GM12874 (cell line): ENCODE data around the gene NPAS1.

ENCODE experiments used
- CTCF ChIP-seq: IDR thresholded peaks from 2 replicates; pipeline ENCODE4 v1.5.1; 2011; ENCODE audit warnings: low read depth, mild to moderate bottlenecking, control low read depth, low read length, moderate library complexity; ENCODE audit not compliant: insufficient read depth

Gene NPAS1

GRCh38 chr19:46976845-46977320 is 42.8 kb upstream of the NPAS1 start:
- TF ChIP-seq CTCF = no peak

GRCh38 chr19:46977548-46977947 is 42.1 kb upstream of the NPAS1 start:
- TF ChIP-seq CTCF = no peak

- TF ChIP-seq CTCF = no peak
These were observed 41.3 kb upstream of the NPAS1 start for GRCh38 chr19:46978171-46978869.

- TF ChIP-seq CTCF = no peak
These were observed 40.2 kb upstream of the NPAS1 start for GRCh38 chr19:46979126-46980105.

GRCh38 chr19:46980761-46981160 is 38.9 kb upstream of the NPAS1 start:
- no peak for TF ChIP-seq CTCF

- no peak for TF ChIP-seq CTCF
These were observed 38.2 kb upstream of the NPAS1 start for GRCh38 chr19:46981286-46981945.

GRCh38 chr19:46983097-46983496 is 36.5 kb upstream of the NPAS1 start:
- no peak for TF ChIP-seq CTCF
